Activated naive CD8-positive, alpha-beta T cell treated with anti-CD3 and anti-CD28 coated beads for 36 hours (primary cell): ENCODE measurements around the gene HIVEP1. TPM values are rescaled to one million over a fixed set of nuclear protein-coding genes. Genes with fewer than 3 reads are reported as not detected.

Experiments used
- DNase-seq: peaks from one replicate; pipeline ENCODE4 v3.0.0; 2021
- H3K27ac Mint-ChIP-seq: one replicate; pipeline ENCODE4 v1.8.0; 2022; ENCODE audit warnings: mild to moderate bottlenecking, moderate library complexity, mixed read lengths
- H3K27me3 Mint-ChIP-seq: one replicate; pipeline ENCODE4 v1.8.0; 2022; ENCODE audit warnings: mild to moderate bottlenecking, mixed read lengths
- H3K36me3 Mint-ChIP-seq: one replicate; pipeline ENCODE4 v1.8.0; 2021; ENCODE audit warnings: mild to moderate bottlenecking, mixed read lengths
- H3K4me1 Mint-ChIP-seq: one replicate; pipeline ENCODE4 v1.8.0; 2021; ENCODE audit warnings: mixed read lengths
- H3K4me3 Mint-ChIP-seq: one replicate; pipeline ENCODE4 v1.8.0; 2022; ENCODE audit warnings: mild to moderate bottlenecking, moderate library complexity, mixed read lengths
- H3K9me3 Mint-ChIP-seq: one replicate; pipeline ENCODE4 v1.8.0; 2022; ENCODE audit warnings: mixed read lengths
- total RNA-seq, 2 experiments: library from RNA; stranded (reverse); gene quantifications; one replicate each; pipeline ENCODE4 v1.2.3, GENCODE V29; 2021

The HIVEP1 gene
- total RNA-seq, 2 experiments from 2014 or later = 33.9 to 41.9 TPM

GRCh38 chr6:12008366-12009179 is 3.5 kb upstream of the HIVEP1 start:
- no peaks in the 10 kb centered on the region for H3K9me3 Mint-ChIP-seq
- H3K4me1 Mint-ChIP-seq = peaks cover 24% of the 10 kb centered on the region
- peak overlapping the region; percentile 100 for H3K27ac Mint-ChIP-seq
- H3K4me3 Mint-ChIP-seq = peak overlapping the region; percentile 95
- H3K36me3 Mint-ChIP-seq = peaks cover 15% of the 10 kb centered on the region
- peak; percentile 85 for DNase-seq
- H3K27me3 Mint-ChIP-seq = no peaks in the 10 kb centered on the region

DNA sequence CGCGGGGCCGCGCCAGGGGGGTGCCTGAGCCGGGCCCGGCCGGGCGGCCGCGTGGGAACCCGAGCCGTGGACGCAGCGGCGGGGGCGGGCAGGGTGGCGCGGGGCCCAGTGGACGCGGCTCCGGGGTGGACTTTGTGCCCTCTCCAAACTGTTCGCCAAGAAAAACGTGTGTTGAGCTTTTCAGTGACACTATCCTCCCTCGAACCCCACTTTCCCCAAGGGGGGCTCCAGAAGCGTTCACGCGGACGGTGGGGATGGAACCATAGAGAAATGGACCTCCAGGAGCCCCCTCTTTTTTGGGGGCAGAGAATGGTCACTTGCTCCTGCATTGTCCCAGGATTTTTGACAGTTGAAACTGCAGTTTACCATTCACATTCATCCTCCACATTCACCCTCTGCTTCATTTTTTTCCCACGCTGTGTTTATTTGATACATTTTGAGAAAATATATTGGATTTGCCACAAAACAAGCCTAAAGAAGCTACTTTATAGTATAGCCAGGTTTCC is 2.9 kb upstream of the HIVEP1 start:
- Mint-ChIP-seq H3K4me1 (peaks cover 28% of the 10 kb centered on the region), H3K27ac (peak overlapping the region; percentile 98), H3K9me3 (no peaks in the 10 kb centered on the region), H3K36me3 (peaks cover 20% of the 10 kb centered on the region), H3K4me3 (peak overlapping the region; percentile 93), H3K27me3 (no peaks in the 10 kb centered on the region)
- DNase-seq = no peak

DNA sequence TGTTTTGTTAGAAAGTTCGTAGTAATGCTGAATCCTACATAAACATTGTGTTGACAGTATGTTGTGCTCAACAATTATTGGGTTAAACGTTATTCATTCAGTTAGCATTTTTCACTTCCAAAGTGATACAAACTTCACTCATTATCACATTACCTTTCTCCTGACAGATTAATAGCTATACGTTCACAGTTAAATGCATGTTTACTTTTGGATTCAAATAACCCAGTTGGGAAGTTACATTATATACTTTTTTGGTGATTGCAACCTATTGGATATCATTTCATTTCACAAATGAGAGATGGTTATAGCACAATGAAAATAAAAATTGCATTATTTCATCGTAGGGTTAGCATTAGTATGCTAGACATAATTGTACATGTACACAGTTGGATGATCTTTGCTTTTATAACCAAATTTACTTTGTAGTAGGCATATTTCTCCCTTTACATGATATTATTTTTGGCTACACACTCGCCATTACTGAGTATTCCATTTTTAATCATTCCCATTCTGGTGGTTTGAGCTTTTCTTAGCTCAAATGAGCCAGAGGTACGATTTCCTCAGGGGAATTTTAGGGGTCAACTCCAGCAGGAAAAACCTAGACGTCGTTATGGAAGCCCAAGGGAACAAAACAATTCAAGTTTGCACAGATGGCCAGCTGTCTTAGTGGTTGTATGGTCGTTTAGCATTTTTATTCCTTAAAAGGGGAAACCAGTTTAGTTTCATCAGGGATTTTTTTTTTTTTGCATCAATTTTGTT is 2.1 kb upstream of the HIVEP1 start:
- Mint-ChIP-seq H3K27ac (peak overlapping the region; percentile 98), H3K36me3 (peaks cover 28% of the 10 kb centered on the region), H3K4me3 (peak overlapping the region; percentile 93), H3K9me3 (peaks cover 4% of the 10 kb centered on the region), H3K4me1 (peaks cover 37% of the 10 kb centered on the region), H3K27me3 (no peaks in the 10 kb centered on the region)
- no peak for DNase-seq

- Mint-ChIP-seq H3K27me3 (no peaks in the 10 kb centered on the region), H3K36me3 (peaks cover 35% of the 10 kb centered on the region), H3K27ac (peak overlapping the region; percentile 98), H3K4me3 (peak overlapping the region; percentile 93), H3K4me1 (peaks cover 42% of the 10 kb centered on the region), H3K9me3 (peaks cover 4% of the 10 kb centered on the region)
- DNase-seq = no peak
These were observed 1.4 kb upstream of the HIVEP1 start for GRCh38 chr6:12010635-12011275.

DNA sequence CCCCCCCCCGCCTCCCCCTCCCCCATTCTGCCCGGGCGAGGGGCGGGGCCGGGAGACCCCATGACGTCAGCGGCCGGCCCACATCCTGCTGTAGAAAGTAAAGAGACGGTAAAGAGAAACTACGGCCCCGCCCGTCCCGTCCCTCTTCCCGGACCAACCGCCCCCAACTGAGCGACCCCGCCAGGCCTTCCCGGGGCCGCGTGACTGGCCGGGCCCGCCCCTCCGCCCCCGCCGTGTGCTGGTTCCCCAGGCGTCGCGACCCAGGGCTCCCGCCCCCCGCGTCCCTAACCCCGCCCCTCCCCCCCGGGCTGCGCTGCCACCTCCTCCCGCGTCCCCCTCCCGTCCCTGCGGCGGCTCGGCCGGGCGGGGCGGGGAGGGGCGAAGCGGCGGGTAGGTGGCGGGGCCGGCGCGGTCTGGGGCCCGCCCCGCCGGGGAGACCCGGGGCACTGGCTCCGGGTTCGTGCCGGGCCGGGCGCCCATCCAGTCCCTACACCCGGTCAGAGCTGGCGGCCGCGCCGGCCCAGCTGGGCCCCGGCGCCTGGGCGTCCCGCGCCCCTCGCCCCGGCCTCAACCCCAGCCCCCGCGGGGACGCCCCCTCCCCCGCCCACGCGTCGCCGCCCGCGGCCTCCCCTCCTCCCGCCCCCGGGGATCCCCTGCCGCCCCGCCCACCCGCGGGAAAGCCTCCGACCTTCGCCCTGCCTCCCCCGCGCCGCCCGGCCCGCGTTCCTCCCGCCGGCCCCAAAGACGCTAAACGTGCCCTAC is 655 bp upstream of the HIVEP1 start:
- Mint-ChIP-seq H3K36me3 (peaks cover 42% of the 10 kb centered on the region), H3K27ac (peak overlapping the region; percentile 98), H3K9me3 (peaks cover 4% of the 10 kb centered on the region), H3K27me3 (no peaks in the 10 kb centered on the region), H3K4me3 (no peak overlapping the region), H3K4me1 (peaks cover 48% of the 10 kb centered on the region)
- DNase-seq = peak; percentile 95

DNA sequence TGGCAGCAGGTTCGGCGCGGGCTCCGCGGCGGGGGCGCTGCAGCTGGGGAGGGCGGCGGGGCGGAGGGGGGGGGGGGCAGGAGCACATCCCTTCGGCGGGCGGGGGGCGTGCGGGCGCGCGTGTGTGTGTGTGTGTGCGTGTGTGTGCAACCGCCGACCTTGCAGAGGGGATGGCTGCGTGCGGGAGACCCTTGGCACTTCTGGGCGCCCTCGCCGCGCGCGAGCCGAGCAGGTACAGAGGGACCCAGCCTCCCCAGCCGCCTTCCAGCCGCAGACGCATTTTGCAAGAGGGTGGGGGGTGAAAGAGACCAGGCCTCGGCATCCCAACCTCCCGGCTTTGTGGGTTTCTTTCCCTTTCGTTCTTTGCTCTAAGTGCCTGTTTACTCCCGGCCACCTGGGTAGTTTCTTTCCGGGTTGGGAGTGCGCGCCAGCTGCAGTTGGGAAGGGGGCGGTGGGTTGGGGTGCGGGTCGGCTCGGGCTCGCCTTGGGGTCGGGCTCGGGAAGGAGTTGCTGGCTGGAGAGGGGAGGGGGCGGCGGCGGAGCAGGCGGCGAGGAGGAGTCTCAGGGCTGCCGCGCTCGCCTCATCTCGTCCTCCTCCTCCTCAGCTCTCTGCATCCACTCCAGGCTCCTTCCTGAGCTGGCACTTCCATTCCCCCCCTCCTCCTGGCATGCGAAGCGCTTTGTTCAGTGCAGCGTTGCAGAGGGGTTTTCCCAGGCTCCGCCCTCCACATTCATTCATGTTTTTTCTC is 620 bp downstream of the HIVEP1 start:
- H3K4me1 Mint-ChIP-seq = peaks cover 54% of the 10 kb centered on the region
- peak overlapping the region; percentile 97 for H3K27ac Mint-ChIP-seq
- peak overlapping the region; percentile 97 for H3K4me3 Mint-ChIP-seq
- no peaks in the 10 kb centered on the region for H3K27me3 Mint-ChIP-seq
- DNase-seq = peak; percentile 76
- peaks cover 10% of the 10 kb centered on the region for H3K9me3 Mint-ChIP-seq
- peaks cover 54% of the 10 kb centered on the region for H3K36me3 Mint-ChIP-seq

DNA sequence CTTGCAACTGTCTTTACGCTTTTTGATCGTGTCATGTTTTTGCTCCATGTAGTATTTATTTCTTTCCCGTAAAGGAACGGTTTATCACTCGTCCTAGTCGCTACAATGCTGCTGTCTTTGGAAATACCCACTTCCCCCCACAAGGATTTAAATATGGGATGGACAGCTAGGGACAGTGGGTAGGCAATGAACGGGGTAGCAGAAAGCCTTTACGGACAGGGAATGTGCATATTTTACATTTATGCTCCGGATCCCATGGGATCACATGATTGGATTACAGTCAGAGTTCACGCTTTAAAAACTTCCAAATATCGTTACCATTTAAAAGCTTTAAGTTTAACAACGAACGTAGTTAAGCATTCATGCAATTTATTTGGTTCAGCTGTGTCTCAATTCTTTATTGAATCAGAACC is 1.2 kb downstream of the HIVEP1 start:
- Mint-ChIP-seq H3K4me3 (peak overlapping the region; percentile 97), H3K27me3 (no peaks in the 10 kb centered on the region), H3K4me1 (peaks cover 50% of the 10 kb centered on the region), H3K27ac (peak overlapping the region; percentile 97), H3K36me3 (peaks cover 58% of the 10 kb centered on the region), H3K9me3 (peaks cover 10% of the 10 kb centered on the region)
- DNase-seq = no peak

DNA sequence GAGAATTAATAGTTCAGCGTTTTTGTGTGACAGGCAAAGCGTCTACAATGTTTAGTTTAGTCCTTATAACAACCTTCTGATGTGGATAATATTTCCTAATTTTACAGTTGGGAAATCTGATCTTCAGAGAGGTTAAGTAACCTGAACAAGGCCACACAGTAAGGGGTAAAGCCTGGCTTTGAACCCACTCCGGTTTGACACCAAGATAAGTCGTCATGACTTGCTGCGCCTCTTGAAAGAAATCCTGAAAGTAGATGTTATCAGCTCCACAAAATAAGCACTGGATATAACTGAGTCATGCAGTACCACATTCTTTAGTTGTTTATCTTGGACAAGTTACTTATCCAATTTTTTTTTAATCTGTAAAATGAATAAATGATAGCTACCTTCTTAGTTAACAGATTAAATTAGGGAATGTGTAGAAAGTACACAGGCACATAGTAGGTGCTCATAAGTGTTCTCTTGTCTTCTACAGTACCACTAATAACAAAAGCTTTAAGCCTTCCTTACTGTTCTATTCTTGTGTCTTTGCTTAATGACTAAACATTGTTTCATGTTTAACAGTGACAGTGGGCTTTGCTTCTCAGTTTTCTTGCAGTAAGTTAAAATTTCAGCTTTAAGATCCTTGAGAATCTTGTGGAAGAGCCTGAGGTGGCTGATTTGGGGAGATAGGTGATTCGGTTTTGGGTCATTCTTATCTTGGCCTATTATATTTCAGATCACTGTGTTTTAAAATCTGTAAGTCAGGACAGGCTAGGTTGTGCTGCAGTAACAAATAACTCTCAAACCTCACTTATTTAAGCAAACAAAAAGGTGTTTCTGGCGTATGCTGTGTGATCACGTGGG is 2.1 kb downstream of the HIVEP1 start:
- Mint-ChIP-seq H3K36me3 (peaks cover 66% of the 10 kb centered on the region), H3K27me3 (no peaks in the 10 kb centered on the region), H3K27ac (peak overlapping the region; percentile 31), H3K9me3 (peaks cover 10% of the 10 kb centered on the region), H3K4me1 (peaks cover 54% of the 10 kb centered on the region), H3K4me3 (no peak overlapping the region)
- DNase-seq = no peak

DNA sequence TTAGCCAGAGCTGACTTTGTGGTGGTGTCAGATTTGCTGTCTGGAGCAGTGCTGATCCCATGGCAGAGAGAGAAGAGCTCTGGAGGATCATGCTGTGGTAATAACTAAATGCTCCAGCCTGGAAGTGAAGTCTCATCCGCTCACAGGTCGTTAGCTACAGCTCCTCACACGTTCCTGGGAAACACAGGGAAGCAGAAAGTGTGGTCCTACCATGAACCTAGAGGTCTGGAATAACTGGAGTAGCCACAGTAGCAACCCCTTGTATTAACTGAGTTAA is 2.7 kb downstream of the HIVEP1 start:
- H3K36me3 Mint-ChIP-seq = peaks cover 72% of the 10 kb centered on the region
- H3K4me3 Mint-ChIP-seq = no peak overlapping the region
- peaks cover 59% of the 10 kb centered on the region for H3K4me1 Mint-ChIP-seq
- H3K9me3 Mint-ChIP-seq = peaks cover 10% of the 10 kb centered on the region
- no peak for DNase-seq
- no peaks in the 10 kb centered on the region for H3K27me3 Mint-ChIP-seq
- peak overlapping the region; percentile 31 for H3K27ac Mint-ChIP-seq

GRCh38 chr6:12017263-12017662 is 5.2 kb downstream of the HIVEP1 start:
- DNase-seq = peak; percentile 39
- H3K36me3 Mint-ChIP-seq = peaks cover 86% of the 10 kb centered on the region
- H3K9me3 Mint-ChIP-seq = peaks cover 10% of the 10 kb centered on the region
- H3K4me3 Mint-ChIP-seq = no peak overlapping the region
- H3K27ac Mint-ChIP-seq = peak overlapping the region; percentile 71
- no peaks in the 10 kb centered on the region for H3K27me3 Mint-ChIP-seq
- peaks cover 66% of the 10 kb centered on the region for H3K4me1 Mint-ChIP-seq

DNA sequence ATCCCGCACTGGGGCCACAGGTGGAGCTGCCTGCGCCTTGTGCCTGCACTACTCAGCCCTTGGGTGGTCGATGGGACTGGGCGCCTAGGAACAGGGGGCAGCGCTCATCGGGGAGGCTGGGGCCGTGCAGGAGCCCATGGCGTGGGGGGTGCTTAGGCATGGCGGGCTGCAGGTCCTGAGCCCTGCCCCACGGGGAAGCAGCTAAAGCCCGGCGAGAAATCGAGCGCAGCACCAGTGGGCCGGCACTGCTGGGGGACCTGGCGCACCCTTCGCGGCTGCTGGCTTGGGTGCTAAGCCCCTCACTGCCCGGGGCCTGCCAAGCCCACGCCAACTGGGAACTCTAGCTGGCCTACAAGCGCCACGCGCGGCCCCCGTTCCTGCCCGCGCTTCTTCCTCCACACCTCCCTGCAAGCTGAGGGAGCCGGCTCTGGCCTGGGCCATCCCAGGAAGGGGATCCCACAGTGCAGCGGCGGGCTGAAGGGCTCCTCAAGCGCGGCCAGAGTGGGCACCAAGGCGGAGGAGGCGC is 5.8 kb downstream of the HIVEP1 start:
- H3K27me3 Mint-ChIP-seq = no peaks in the 10 kb centered on the region
- H3K27ac Mint-ChIP-seq = no peak overlapping the region
- H3K4me1 Mint-ChIP-seq = peaks cover 69% of the 10 kb centered on the region
- peaks cover 92% of the 10 kb centered on the region for H3K36me3 Mint-ChIP-seq
- no peak overlapping the region for H3K4me3 Mint-ChIP-seq
- H3K9me3 Mint-ChIP-seq = peaks cover 10% of the 10 kb centered on the region
- no peak for DNase-seq

DNA sequence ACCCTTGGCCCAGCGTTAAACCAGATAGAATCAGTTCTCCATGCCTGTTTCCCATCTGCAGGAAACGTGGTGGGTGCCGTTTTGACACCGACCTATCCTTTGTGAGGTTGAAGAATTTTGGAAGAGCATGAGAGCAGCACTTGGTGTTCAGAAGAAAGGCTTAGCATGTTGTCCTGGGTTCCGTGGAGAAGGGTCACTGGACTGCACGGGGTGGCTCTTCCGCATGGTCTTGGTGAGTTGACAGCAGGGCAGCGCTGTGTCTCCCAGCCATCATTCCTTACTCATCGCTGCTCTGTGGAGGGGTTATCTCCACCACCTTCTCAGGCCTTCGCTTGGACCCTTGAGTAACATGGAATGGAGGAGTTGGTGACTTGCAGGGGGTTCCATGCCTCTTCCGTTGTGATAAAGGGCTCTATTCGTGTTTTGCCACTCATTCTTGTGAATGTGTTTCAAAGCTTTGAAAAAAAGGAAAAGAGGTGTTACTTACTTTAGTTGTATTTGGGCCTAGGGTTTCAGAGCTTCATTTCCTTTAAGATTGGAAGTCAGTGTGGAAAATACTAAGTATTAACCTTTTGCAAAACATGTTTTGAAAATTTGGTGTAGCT is 8.2 kb downstream of the HIVEP1 start:
- Mint-ChIP-seq H3K36me3 (peaks cover 83% of the 10 kb centered on the region), H3K4me1 (peaks cover 61% of the 10 kb centered on the region), H3K27ac (peak overlapping the region; percentile 54), H3K9me3 (peaks cover 6% of the 10 kb centered on the region), H3K27me3 (no peaks in the 10 kb centered on the region), H3K4me3 (peak overlapping the region; percentile 3)
- DNase-seq = no peak

GRCh38 chr6:12022481-12022880 is 10.4 kb downstream of the HIVEP1 start:
- Mint-ChIP-seq H3K9me3 (peaks cover under 1% of the 10 kb centered on the region), H3K36me3 (peaks cover 78% of the 10 kb centered on the region), H3K27me3 (no peaks in the 10 kb centered on the region), H3K27ac (no peak overlapping the region), H3K4me1 (peaks cover 55% of the 10 kb centered on the region), H3K4me3 (no peak overlapping the region)
- no peak for DNase-seq
